ENCODE data around the gene TMEM175. TPM values are rescaled to one million over a fixed set of nuclear protein-coding genes. Genes with fewer than 3 reads are reported as not detected.

Gene TMEM175
- total RNA-seq, 1 experiment from 2014 or later, result 10.5 TPM

- no peak for DNase-seq (ENCODE audit: low read depth, low spot score)
- in situ Hi-C loops (cut with HindIII; ENCODE audit: low pct_unique_long_range_greater_than_20kb, low sequenced_read_pairs), result no loop called here
These were observed 29.3 kb downstream of the TMEM175 start for GRCh38 chr4:961351-962230.

- in situ Hi-C loops (cut with HindIII; ENCODE audit: low pct_unique_long_range_greater_than_20kb, low sequenced_read_pairs), result no loop called here
- DNase-seq (ENCODE audit: low read depth, low spot score), result no peak
These were observed 30.3 kb downstream of the TMEM175 start for GRCh38 chr4:962231-963208.

- in situ Hi-C loops (cut with HindIII; ENCODE audit: low pct_unique_long_range_greater_than_20kb, low sequenced_read_pairs), result no loop called here
- no peak for DNase-seq (ENCODE audit: low read depth, low spot score)
These were observed 31.3 kb downstream of the TMEM175 start for GRCh38 chr4:963276-964225.

DNA sequence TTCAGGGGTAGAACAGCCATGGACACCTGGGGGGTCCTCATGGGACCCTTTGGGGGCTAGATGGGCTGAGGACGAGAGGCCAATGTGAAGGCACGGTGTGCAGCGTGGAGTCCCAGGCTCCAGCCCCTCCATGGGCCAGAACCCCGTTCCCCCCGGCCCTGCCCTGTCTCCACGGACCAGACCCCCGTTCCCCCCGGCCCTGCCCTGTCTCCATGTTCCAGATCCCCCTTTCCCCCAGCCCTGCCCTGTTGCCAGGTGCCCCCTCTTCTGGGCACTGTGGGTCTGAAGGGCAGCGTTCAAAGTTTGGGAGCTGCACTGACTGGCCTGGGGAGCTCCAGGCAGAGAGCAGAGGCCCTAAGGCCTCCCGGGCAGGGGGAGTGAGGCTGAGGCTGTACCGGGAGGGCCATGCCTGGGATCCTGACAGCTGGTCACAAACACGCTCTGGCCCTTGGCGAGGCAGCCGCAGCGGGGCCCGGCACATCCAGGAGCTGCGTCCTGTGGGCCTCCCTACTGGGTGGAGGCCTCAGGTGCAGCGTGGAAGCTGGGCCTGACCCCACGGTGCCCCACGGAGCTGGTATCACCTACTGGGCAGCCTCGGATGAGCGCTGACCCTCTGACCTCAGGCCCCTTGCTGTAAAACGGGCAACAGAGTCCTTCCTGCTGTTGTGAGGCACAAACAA, 32.2 kb downstream of the TMEM175 start:
- in situ Hi-C loops (cut with HindIII; ENCODE audit: low pct_unique_long_range_greater_than_20kb, low sequenced_read_pairs), result no loop called here
- no peak for DNase-seq (ENCODE audit: low read depth, low spot score)

- DNase-seq (ENCODE audit: low read depth, low spot score), result no peak
- in situ Hi-C loops (cut with HindIII; ENCODE audit: low pct_unique_long_range_greater_than_20kb, low sequenced_read_pairs), result no loop called here
These were observed 32.9 kb downstream of the TMEM175 start for GRCh38 chr4:965048-965765.

DNA sequence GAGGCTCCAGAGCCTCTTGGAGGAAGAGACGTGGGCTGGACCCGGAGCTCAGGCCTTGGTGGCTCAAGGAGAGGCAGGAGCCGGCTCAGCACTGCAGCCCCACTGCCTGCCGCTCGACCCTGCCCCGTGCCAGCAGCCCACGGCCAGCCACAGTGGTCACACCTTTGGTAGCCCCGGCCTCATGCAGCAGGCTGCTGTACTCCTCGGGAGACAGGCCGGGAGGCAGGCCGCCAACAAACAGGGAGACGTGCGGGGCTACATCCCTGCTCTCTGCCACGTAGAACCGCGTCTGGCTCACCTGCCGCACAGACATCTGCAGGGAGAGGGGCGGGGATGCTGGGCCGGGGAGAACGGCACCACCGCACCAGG, 33.5 kb downstream of the TMEM175 start:
- DNase-seq (ENCODE audit: low read depth, low spot score), result no peak
- in situ Hi-C loops (cut with HindIII; ENCODE audit: low pct_unique_long_range_greater_than_20kb, low sequenced_read_pairs), result no loop called here

DNA sequence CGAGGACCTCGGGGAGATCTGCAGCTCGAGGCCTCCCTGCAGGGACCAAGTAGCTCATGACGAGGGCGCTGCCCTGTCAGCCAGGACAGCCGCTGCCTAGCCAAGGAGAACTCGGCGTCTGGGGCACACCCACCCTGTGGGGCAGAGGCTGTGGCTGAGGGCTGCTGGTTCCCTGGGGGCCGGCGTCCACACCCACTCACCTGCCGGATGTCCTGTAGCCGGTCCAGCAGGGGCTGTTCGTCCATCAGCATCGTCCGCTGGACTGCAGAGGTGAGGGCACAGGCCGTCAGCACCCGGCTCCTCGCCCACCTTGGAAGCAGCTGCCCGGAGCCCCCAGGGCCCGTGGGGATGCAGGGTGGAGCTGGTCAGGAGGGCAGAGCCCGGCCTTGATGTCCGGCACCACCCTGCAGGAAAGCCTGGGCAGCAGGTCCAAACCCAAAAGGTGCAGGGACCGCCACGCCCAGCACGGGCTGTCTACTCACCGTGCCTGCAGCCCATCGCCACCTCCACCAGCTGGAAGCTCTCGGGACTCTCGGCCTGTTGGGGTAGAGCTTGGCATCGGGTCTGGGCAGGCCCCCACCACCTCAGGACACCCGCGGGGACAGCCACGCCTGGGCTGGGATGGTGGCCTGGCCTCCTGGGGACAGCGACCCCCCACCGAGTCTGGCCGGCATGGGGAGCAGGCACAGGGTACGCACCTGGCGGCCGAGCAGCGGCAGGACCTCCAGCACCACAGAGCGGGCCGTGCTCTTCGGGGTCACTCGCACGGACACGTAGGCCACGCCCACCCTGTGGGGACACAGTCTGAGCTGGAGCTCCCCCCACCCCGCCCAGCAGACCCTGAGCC, 34.2 kb downstream of the TMEM175 start:
- DNase-seq (ENCODE audit: low read depth, low spot score), result no peak
- in situ Hi-C loops (cut with HindIII; ENCODE audit: low pct_unique_long_range_greater_than_20kb, low sequenced_read_pairs), result no loop called here

DNA sequence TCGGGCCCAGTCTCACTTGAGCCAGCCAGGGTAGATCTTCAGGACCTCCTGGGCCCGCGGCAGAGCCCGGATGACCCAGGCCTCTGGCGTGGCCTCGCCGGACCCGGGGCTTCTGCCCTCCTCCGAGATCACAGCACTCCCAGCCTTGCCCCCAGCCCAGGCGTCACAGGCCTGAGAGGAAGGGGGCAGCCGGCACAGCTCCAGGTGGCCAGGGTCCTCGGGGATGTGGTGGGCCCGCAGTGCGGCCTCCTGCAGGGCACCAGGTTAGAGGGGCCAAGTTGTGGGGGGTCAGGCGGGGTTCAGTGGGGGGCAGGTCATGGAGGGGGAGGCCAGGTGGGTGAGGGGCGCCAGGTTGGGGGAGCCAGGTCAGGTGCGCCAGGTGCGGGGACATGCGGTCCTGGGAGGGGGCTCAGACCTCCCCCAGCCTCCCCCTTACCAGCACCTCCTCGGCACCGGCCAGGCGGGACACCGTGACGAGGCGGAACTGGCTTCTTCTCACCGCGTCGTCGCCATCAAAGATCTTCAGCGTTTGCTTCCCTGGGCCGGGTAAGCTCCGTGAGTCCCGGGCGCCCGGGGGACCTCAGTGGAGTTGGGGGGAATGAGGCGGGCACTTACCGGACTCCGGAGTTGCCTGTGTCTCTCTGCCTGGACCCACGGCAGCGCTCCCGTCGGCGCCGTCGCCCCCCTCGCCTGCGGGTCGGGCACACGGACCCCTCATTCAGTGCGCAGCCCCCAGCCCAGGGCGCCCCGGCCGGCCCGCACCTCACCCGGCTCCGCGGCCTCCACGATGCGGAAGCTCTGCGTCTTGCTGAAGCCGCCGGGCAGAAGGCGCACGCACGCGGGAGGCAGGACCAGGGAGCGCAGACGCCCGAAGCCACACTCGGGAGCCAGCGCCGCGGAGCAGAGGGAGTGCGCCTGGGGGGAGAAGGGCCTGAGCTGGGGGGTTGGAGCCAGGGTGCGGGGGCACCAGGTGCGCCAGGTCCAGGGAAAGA, 35.1 kb downstream of the TMEM175 start:
- in situ Hi-C loops (cut with HindIII; ENCODE audit: low pct_unique_long_range_greater_than_20kb, low sequenced_read_pairs), result no loop called here
- DNase-seq (ENCODE audit: low read depth, low spot score), result no peak

DNA sequence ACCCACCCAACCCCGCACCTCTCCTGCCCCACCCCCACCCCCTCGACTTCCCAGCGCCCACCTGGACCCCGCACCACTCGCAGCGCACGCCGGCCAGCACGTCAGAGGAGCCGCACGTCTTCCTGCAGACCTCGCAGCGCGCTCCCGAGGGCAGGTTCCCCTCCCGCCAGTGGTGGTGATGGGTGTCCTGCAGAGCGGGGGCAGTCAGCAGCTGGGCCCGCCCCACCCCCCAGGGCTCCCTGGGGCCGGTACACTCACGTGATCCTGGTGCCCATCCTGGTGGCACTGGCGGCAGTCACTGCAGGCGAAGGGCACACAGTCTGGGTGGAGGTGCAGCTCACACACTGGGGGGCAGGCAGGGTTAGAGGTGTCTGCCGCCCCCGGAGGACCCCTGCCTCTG, 36.0 kb downstream of the TMEM175 start:
- in situ Hi-C loops (cut with HindIII; ENCODE audit: low pct_unique_long_range_greater_than_20kb, low sequenced_read_pairs), result no loop called here
- DNase-seq (ENCODE audit: low read depth, low spot score), result no peak

GRCh38 chr4:968621-969394, 36.5 kb downstream of the TMEM175 start:
- in situ Hi-C loops (cut with HindIII; ENCODE audit: low pct_unique_long_range_greater_than_20kb, low sequenced_read_pairs), result no loop called here
- no peak for DNase-seq (ENCODE audit: low read depth, low spot score)

- no peak for DNase-seq (ENCODE audit: low read depth, low spot score)
- in situ Hi-C loops (cut with HindIII; ENCODE audit: low pct_unique_long_range_greater_than_20kb, low sequenced_read_pairs), result no loop called here
These were observed 37.9 kb downstream of the TMEM175 start for GRCh38 chr4:970046-970745.

- no peak for DNase-seq (ENCODE audit: low read depth, low spot score)
- in situ Hi-C loops (cut with HindIII; ENCODE audit: low pct_unique_long_range_greater_than_20kb, low sequenced_read_pairs), result no loop called here
These were observed 38.7 kb downstream of the TMEM175 start for GRCh38 chr4:970854-971520.

All from SK-MEL-5 (cell line).